SK-N-SH (cell line): Measurements from ENCODE around the gene CDHR4. TPM values are rescaled to one million over a fixed set of nuclear protein-coding genes. Genes with fewer than 3 reads are reported as not detected.

ENCODE experiments used
- CTCF ChIA-PET: fragments of 300-600, 350-600 bp; formaldehyde crosslinking; extraction: SDS; loops from one replicate; lab custom pipeline; 2021; lab: Yijun Ruan, JAX
- POLR2A ChIA-PET: fragments of 350-600 bp; sonication (Branson Sonifier 250); formaldehyde crosslinking; extraction: SDS; loops from one replicate; lab custom pipeline; 2020; ENCODE audit warnings: antibody characterized with exemption, inconsistent platforms; lab: Yijun Ruan, JAX
- DNase-seq: peaks from one replicate; pipeline ENCODE4 v3.0.0; 2012
- H2AFZ ChIP-seq: fragments of 200-600 bp; sonication (generic); 2 replicates; pipeline ENCODE4 v1.8.1; 2016; ENCODE audit warnings: antibody characterized with exemption, mild to moderate bottlenecking, low read depth
- H3F3A ChIP-seq: fragments of 200-600 bp; sonication (generic); replicated peaks from 2 replicates; pipeline ENCODE3; 2016; ENCODE audit warnings: antibody characterized with exemption, mild to moderate bottlenecking; ENCODE audit not compliant: insufficient read depth
- H3K27ac ChIP-seq, 2 experiments: fragments of 200-500 bp in 1 of 2; fragments of 200-600 bp in 1 of 2; sonication (Bioruptor generic) in 1 of 2; sonication (generic), shearing (Covaris generic) in 1 of 2; 2 replicates each; pipeline versions ENCODE4 v1.5.1 to v1.6.1; 2014 to 2016; ENCODE audit warnings: low read depth in 2 of 2, inconsistent platforms in 1 of 2, low read length in 1 of 2, mild to moderate bottlenecking in 1 of 2, mixed read lengths in 1 of 2
- H3K27me3 ChIP-seq: fragments of 200-600 bp; sonication (generic), shearing (Covaris generic); 2 replicates; pipeline ENCODE4 v1.6.1; 2016; ENCODE audit warnings: mixed run types; ENCODE audit not compliant: insufficient read depth
- H3K36me3 ChIP-seq, 2 experiments: fragments of 200-500 bp in 1 of 2; fragments of 200-600 bp in 1 of 2; sonication (Bioruptor generic) in 1 of 2; sonication (generic) in 1 of 2; replicated peaks in 1 of 2; 2 replicates each; pipeline versions ENCODE3 to v1.5.1; 2014 to 2016; ENCODE audit warnings: low read length in 1 of 2, mild to moderate bottlenecking in 1 of 2; ENCODE audit not compliant: insufficient read depth in 2 of 2, control insufficient read depth in 1 of 2
- H3K4me1 ChIP-seq, 2 experiments: fragments of 200-500 bp in 1 of 2; fragments of 200-600 bp in 1 of 2; sonication (Bioruptor generic) in 1 of 2; sonication (generic), shearing (Covaris generic) in 1 of 2; 2 replicates each; pipeline versions ENCODE4 v1.5.1 to v1.6.1; 2014 to 2016; ENCODE audit warnings: low read depth in 1 of 2, low read length in 1 of 2, mixed run types in 1 of 2; ENCODE audit not compliant: insufficient read depth in 2 of 2, control insufficient read depth in 1 of 2
- H3K4me2 ChIP-seq: fragments of 200-600 bp; sonication (generic), shearing (Covaris generic); 2 replicates; pipeline ENCODE4 v1.6.1; 2017; ENCODE audit warnings: mixed run types
- H3K4me3 ChIP-seq, 2 experiments: fragments of 200-500 bp in 1 of 2; fragments of 200-600 bp in 1 of 2; sonication (Bioruptor generic) in 1 of 2; sonication (generic), shearing (Covaris generic) in 1 of 2; 2 replicates each; pipeline versions ENCODE4 v1.5.1 to v1.8.1; 2014 to 2016; ENCODE audit warnings: low read depth in 2 of 2, inconsistent platforms in 1 of 2, low read length in 1 of 2, mild to moderate bottlenecking in 1 of 2, mixed read lengths in 1 of 2, moderate library complexity in 1 of 2
- H3K79me2 ChIP-seq: fragments of 200-600 bp; sonication (generic); 2 replicates; pipeline ENCODE4 v1.8.1; 2017; ENCODE audit warnings: mild to moderate bottlenecking; ENCODE audit not compliant: insufficient read depth
- H3K9ac ChIP-seq: fragments of 200-600 bp; sonication (generic); 2 replicates; pipeline ENCODE4 v1.6.1; 2017; ENCODE audit warnings: mixed run types
- H3K9me2 ChIP-seq: fragments of 200-600 bp; sonication (generic); 2 replicates; pipeline ENCODE4 v1.6.1; 2017; ENCODE audit warnings: mixed run types
- H3K9me3 ChIP-seq: fragments of 200-600 bp; sonication (generic); 2 replicates; pipeline ENCODE4 v1.6.1; 2017; ENCODE audit warnings: mixed run types, mild to moderate bottlenecking, moderate library complexity
- H4K20me1 ChIP-seq: fragments of 200-600 bp; sonication (generic); 2 replicates; pipeline ENCODE4 v1.6.1; 2017; ENCODE audit warnings: mild to moderate bottlenecking, mixed run types; ENCODE audit not compliant: insufficient read depth
- CHD2 ChIP-seq: fragments of 150-350 bp; IDR thresholded peaks from 2 replicates; pipeline ENCODE4 v1.6.1; 2018; ENCODE audit warnings: low read length; ENCODE audit not compliant: partially characterized antibody
- CTCF ChIP-seq: fragments of 200-600 bp; sonication (generic); IDR thresholded peaks from 2 replicates; pipeline ENCODE4 v1.6.1; 2017; ENCODE audit warnings: antibody characterized with exemption, mild to moderate bottlenecking, moderate library complexity
- EZH2phosphoT487 ChIP-seq: fragments of 200-600 bp; sonication (generic); IDR thresholded peaks from 2 replicates; pipeline ENCODE4 v1.6.1; 2017; ENCODE audit warnings: low read depth, mixed run types, mild to moderate bottlenecking, antibody characterized with exemption, moderate library complexity, borderline replicate concordance
- GATA2 ChIP-seq: sonication (generic); formaldehyde crosslinking; IDR thresholded peaks from 2 replicates; pipeline ENCODE4 v1.5.0; 2020; ENCODE audit warnings: mild to moderate bottlenecking, missing genetic modification reagents
- IRF3 ChIP-seq: fragments of 150-350 bp; IDR thresholded peaks from 2 replicates; pipeline ENCODE4 v1.6.1; 2016; ENCODE audit warnings: mild to moderate bottlenecking, low read depth, low read length
- JUND ChIP-seq: IDR thresholded peaks from 2 replicates; pipeline ENCODE4 v1.4.0; 2012
- MAX ChIP-seq: IDR thresholded peaks from 2 replicates; pipeline ENCODE4 v1.4.0; 2012; ENCODE audit warnings: low read depth
- MXI1 ChIP-seq: IDR thresholded peaks from 2 replicates; pipeline ENCODE4 v1.6.1; 2012; ENCODE audit warnings: mild to moderate bottlenecking, low read depth, low read length, improper control_type of control experiment
- NFIC ChIP-seq: IDR thresholded peaks from 2 replicates; pipeline ENCODE4 v1.4.0; 2012; ENCODE audit warnings: borderline replicate concordance
- NRF1 ChIP-seq: IDR thresholded peaks from 2 replicates; pipeline ENCODE4 v1.6.1; 2012; ENCODE audit warnings: low read depth, mild to moderate bottlenecking, low read length
- RAD21 ChIP-seq: IDR thresholded peaks from 2 replicates; pipeline ENCODE4 v1.6.1; 2012; ENCODE audit warnings: mild to moderate bottlenecking, low read length
- SIN3A ChIP-seq: IDR thresholded peaks from 2 replicates; pipeline ENCODE4 v1.6.1; 2012; ENCODE audit warnings: low read depth, mild to moderate bottlenecking, low read length, moderate library complexity, borderline replicate concordance
- SMC3 ChIP-seq: IDR thresholded peaks from 2 replicates; pipeline ENCODE4 v1.6.1; 2012; ENCODE audit warnings: low read depth, low read length, improper control_type of control experiment
- TCF12 ChIP-seq: IDR thresholded peaks from 2 replicates; pipeline ENCODE4 v1.4.0; 2012
- USF1 ChIP-seq: IDR thresholded peaks from 2 replicates; pipeline ENCODE4 v1.4.0; 2012; ENCODE audit warnings: low read depth, borderline replicate concordance
- ZBTB33 ChIP-seq: IDR thresholded peaks from 2 replicates; pipeline ENCODE4 v1.4.0; 2012; ENCODE audit warnings: low read depth, borderline replicate concordance
- WGBS: methylation state at CpG from one replicate; pipeline ENCODE4 v1.1.6; 2017; ENCODE audit warnings: low lambda C conversion rate; 5-methylcytosine and 5-hydroxymethylcytosine counted together
- polyA plus RNA-seq, 3 experiments: library from polyadenylated mRNA; depleted of rRNA; stranded (reverse); fragments of >200 nt; gene quantifications; 2 replicates each; pipeline ENCODE4 v1.2.3, GENCODE V29; 2012

CDHR4 gene
- polyA plus RNA-seq, 1 of the 3 experiments (the other 2 are of a cell fraction) = 0.07 TPM

GRCh38 chr3:49802719-49803464 is 3.2 kb upstream of the CDHR4 start, which contains the start of gene INKA1:
TSS of gene INKA1 (plus strand) at chr3:49803261. CDS start at chr3:49803393, 132 bp downstream.
- no peaks in the 10 kb centered on the region for H3F3A ChIP-seq
- H3K4me3 ChIP-seq = peak within 1 kb of the TSS; percentile 83 to 94
- CTCF ChIA-PET = interaction anchor here (0.6 to 17.6 kb wide), 44 partner anchors 9 to 354 kb away, joined by 3 to 386 read pairs (median 6); partner anchors contain the start of genes AMIGO3, CAMKV, GMPPB and IP6K1
- peak within 1 kb of the TSS; percentile 95 for H3K4me2 ChIP-seq
- peak within 1 kb of the TSS; percentile 95 for H2AFZ ChIP-seq
- H3K79me2 ChIP-seq = no peaks in the 10 kb centered on the region
- H3K27ac ChIP-seq = peak within 1 kb of the TSS; percentile 31 to 98; a peak in 3 of 4 replicates
- H3K9me2 ChIP-seq = no peaks in the 10 kb centered on the region
- DNase-seq = peak; percentile 96
- no peaks in the 10 kb centered on the region for H3K36me3 ChIP-seq
- under 1% methylated on average over 21 of the region's 71 CpGs for WGBS
- no peaks in the 10 kb centered on the region for H3K27me3 ChIP-seq
- no peaks in the 10 kb centered on the region for H4K20me1 ChIP-seq
- H3K4me1 ChIP-seq = peaks cover 16 to 43% of the 10 kb centered on the region in 2 experiments
- POLR2A ChIA-PET = interaction anchor here (0.6 to 5.0 kb wide), 9 partner anchors 37 to 183 kb away, joined by 3 to 37 read pairs (median 3); partner anchors contain the start of gene RBM6
- H3K9ac ChIP-seq = peak within 1 kb of the TSS; percentile 73; the same call in 1 of the 2 replicates
- no peak for TF ChIP-seq EZH2phosphoT487
- peak; percentile 19; the same call in 1 of the 2 replicates for TF ChIP-seq MAX
- peak; percentile 93 for TF ChIP-seq RAD21
- TF ChIP-seq ZBTB33 = no peak
- no peak for TF ChIP-seq JUND
- TF ChIP-seq MXI1 = no peak; the same call in 1 of the 2 replicates
- TF ChIP-seq CHD2 = peak; percentile 30
- no peak for TF ChIP-seq TCF12
- TF ChIP-seq SMC3 = peak; percentile 88
- peak; percentile 84 for TF ChIP-seq CTCF
- no peak for TF ChIP-seq IRF3
- no peak for TF ChIP-seq USF1
- 0 out of 2 replicates have a peak, but pooled peaks have one; percentile 12 for TF ChIP-seq NFIC
- peak; percentile 79; the same call in 1 of the 2 replicates for TF ChIP-seq SIN3A
- no peak for TF ChIP-seq NRF1
- TF ChIP-seq GATA2 = no peak
- H3K9me3 ChIP-seq = no peaks in the 10 kb centered on the region
